ENCODE results near the gene PELI2.
A peak's percentile ranks its signal among the peaks of the same experiment; 100 is the strongest.

PELI2 gene

GRCh38 chr14:56119201-56119981 is 1.2 kb downstream of the PELI2 start:
- DNase-seq, result peak; percentile 49

- peak; percentile 19 for DNase-seq
These were observed 2.0 kb downstream of the PELI2 start for GRCh38 chr14:56120091-56120691.

GRCh38 chr14:56121816-56122215 is 3.6 kb downstream of the PELI2 start:
- no peak for DNase-seq

GRCh38 chr14:56122301-56122700 is 4.1 kb downstream of the PELI2 start:
- DNase-seq, result no peak

GRCh38 chr14:56124327-56124726 is 6.1 kb downstream of the PELI2 start:
- no peak for DNase-seq

GRCh38 chr14:56125772-56126636 is 7.8 kb downstream of the PELI2 start:
- DNase-seq, result peak; percentile 7

- no peak for DNase-seq
These were observed 8.4 kb downstream of the PELI2 start for GRCh38 chr14:56126637-56126913.

- no peak for DNase-seq
These were observed 8.9 kb downstream of the PELI2 start for GRCh38 chr14:56127156-56127555.

GRCh38 chr14:56129092-56129491 is 10.9 kb downstream of the PELI2 start:
- DNase-seq, result no peak

- no peak for DNase-seq
These were observed 11.7 kb downstream of the PELI2 start for GRCh38 chr14:56129933-56130332.

- DNase-seq, result no peak
These were observed 13.0 kb downstream of the PELI2 start for GRCh38 chr14:56131004-56131864.

- no peak for DNase-seq
These were observed 13.9 kb downstream of the PELI2 start for GRCh38 chr14:56131865-56132833.

- no peak for DNase-seq
These were observed 15.3 kb downstream of the PELI2 start for GRCh38 chr14:56133547-56133946.

- no peak for DNase-seq
These were observed 16.8 kb downstream of the PELI2 start for GRCh38 chr14:56135001-56135400.

- DNase-seq, result no peak
These were observed 17.5 kb downstream of the PELI2 start for GRCh38 chr14:56135668-56136067.

GRCh38 chr14:56136571-56137452 is 18.6 kb downstream of the PELI2 start:
- no peak for DNase-seq

GRCh38 chr14:56137453-56137807 is 19.2 kb downstream of the PELI2 start:
- DNase-seq, result no peak

GRCh38 chr14:56137849-56138248 is 19.6 kb downstream of the PELI2 start:
- DNase-seq, result no peak

- DNase-seq, result no peak
These were observed 20.7 kb downstream of the PELI2 start for GRCh38 chr14:56138928-56139327.

- no peak for DNase-seq
These were observed 24.1 kb downstream of the PELI2 start for GRCh38 chr14:56142314-56142713.

GRCh38 chr14:56143025-56143424 is 24.8 kb downstream of the PELI2 start:
- no peak for DNase-seq
